ENCODE results near the gene ADAM22.

- TF ChIP-seq CTCF (IDR thresholded peaks at IDR 0.05) (no peak), POLR2A (IDR thresholded peaks at IDR 0.05) (no peak), POLR2AphosphoS5 (IDR thresholded peaks at IDR 0.05) (no peak), EP300 (IDR thresholded peaks at IDR 0.05) (no peak)
These were observed 113.0 kb downstream of the ADAM22 start for GRCh38 chr7:88046839-88047573.
